ENCODE data around the gene DAPK1.

DAPK1 gene

DNA sequence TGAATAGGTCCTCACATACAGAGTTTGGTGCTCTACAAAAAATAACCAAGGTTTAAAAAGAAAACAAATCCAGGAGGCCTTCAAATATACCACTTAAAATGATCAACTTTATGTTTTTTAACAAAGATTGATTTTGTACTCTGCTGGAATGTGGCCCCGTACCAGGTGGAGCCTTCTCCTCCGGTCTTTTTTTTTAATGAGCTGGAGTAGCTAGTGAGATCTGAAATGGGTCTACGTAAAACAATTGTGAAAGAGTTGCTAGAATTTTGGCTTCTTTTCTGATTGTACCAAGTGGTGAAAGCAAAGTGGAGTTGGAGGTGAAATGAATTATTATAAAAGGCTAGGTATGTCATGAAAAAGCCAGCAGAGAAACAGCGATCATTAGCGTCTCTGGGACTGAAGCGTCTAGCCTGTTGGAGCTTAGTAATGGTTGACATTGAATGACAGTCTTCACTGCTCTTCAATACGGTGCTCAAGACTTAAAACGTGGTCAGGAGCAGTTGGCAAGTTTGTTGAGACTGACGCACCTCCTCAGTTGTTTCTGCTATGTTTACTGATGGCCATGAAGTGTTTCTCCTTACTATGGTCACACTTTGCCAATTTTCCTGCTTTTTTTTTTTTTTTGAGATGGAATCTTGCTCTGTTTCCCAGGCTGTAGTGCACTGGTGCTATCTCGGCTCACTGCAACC, 84.4 kb downstream of the DAPK1 start:
- no peak for DNase-seq (ENCODE audit: low read depth)
- H3K4me3 ChIP-seq (ENCODE audit: low read depth, low read length) = no peak overlapping the region

DNA sequence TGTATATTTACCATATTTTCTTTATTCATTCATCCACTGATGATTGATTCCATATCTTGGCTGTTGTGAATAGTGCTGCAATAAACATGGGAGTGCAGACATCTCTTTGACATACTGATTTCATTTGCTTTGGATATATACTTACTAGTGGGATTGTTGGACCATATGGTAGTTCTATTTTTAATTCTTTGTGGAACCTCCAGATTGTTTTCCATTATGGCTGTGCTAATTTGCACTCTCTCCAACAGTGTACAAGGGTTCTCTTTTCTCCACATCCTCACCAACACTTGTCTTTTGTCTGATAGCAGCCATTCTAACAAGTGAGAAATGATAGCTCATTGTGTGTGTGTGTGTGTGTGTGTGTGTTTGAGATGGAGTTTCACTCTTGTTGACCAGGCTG, 86.7 kb downstream of the DAPK1 start:
- no peak for DNase-seq (ENCODE audit: low read depth)
- H3K4me3 ChIP-seq (ENCODE audit: low read depth, low read length) = no peak overlapping the region

DNA sequence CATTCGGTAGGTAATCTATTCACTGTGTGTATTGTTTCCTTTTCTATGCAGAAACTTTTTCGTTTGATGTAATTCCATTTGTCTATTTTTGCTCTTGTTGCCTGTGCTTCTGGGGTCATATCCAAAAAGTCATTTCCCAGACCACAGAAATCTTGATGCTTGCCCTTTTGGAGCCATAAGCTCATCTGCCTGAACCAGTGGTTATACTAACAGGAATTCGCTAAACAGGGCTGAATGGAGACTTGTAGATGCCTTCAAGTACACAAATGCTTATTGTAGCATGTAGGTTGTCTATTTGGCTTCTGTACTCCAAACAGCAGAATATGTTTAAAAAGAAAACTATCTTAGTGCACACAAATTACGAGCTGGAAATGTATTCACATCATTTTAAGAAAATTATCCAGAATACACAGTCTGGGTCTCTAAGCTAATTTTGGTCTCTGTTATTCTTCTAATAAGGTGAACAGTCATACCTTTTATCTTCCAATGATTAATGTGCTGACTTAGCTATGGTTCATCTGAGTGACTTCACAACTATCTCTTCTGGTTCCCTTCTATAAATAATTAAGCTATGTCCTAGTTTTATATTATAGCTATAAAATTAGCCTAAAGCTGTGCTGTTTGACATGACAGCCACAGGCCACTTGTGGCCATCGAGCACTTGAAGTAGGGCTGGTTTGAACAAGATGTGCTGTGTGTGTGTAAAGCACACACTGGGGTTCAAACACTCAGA, 87.6 kb downstream of the DAPK1 start:
- no peak overlapping the region for H3K4me3 ChIP-seq (ENCODE audit: low read depth, low read length)
- no peak for DNase-seq (ENCODE audit: low read depth)

DNA sequence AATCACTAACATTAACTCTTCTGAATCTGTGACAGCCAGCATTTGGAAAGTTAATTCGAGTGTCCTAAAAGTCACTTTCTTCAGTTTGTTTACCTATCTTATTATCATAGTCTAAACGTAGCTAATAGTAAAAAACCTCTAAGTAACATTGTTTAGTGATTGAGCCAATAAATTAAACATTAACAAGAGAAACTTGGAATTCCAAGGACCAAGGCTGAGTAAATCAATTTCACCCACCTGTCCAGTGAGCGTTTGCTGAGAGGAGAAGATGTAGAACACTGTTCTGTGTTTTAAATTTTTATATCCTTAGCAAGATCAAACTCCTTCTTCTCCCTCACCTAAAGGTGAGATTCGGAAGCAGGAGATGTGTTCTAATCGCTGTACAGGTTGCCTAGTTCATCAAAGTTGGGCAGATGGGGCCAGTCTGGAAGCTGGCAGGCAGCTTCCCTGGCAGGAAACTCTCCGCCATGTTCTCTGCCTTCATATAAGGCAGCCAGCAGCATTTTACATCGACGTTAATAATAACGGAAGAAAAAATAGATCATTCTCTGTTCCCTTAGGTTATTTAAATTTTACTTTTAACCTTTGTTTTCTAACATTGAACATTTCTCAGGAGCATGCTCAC, 89.2 kb downstream of the DAPK1 start:
- no peak for DNase-seq (ENCODE audit: low read depth)
- H3K4me3 ChIP-seq (ENCODE audit: low read depth, low read length) = no peak overlapping the region

DNA sequence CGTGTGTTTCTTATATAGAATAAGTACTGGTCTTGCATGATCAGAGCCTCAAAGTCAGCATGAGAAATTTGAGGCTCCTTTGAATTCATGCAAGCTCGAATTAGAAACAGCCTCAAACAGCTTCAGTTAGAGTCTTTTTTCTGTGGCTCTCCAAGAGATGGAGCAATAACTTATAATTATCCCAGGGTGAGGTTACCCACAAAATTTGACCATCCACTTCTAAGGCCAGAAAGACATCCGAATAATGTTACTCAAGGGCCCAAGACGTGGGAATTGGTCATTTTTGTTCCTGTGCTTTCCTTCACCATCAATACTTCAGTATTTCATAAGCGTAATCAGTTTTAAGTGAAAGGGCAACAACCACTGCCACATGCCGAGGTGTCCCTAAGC, 89.7 kb downstream of the DAPK1 start:
- DNase-seq (ENCODE audit: low read depth) = no peak
- H3K4me3 ChIP-seq (ENCODE audit: low read depth, low read length) = no peak overlapping the region

DNA sequence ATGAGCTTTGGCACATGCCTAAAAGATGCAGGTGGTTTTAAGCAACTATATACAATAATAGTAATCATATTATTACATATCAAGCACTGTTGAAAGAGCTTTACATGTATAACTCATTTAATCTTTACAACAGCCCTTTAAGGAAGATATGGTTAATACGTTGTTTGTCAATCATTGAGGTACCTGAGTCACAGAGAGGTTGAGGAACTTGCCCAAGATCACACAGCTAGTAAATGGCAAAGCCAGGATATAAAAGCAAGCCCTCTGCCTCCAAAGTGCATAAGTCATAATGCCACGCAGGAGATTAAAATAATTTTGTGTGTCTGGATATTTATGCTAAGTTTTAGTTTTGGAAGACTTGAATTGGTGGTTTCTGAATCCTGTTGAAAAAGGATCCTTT, 90.2 kb downstream of the DAPK1 start:
- no peak overlapping the region for H3K4me3 ChIP-seq (ENCODE audit: low read depth, low read length)
- DNase-seq (ENCODE audit: low read depth) = no peak

DNA sequence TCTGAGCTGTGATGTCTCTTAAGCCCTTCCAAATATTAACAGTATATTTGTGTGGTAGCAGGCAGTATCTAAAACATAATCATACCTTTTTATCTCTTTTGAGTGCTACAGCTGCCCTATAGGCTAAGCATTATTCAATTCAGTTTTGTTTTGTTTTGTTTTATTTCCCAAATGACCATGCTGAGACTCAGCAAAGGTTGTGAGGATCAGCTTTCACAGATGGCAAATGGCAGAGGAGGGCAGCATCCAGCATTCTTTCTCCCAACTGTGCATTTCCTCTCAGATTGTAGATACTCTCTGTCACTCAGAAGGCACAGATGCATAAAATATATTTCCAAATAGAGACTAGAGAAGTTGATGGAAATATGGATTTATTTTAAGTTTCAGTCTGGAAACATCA, 90.7 kb downstream of the DAPK1 start:
- DNase-seq (ENCODE audit: low read depth) = no peak
- no peak overlapping the region for H3K4me3 ChIP-seq (ENCODE audit: low read depth, low read length)

DNA sequence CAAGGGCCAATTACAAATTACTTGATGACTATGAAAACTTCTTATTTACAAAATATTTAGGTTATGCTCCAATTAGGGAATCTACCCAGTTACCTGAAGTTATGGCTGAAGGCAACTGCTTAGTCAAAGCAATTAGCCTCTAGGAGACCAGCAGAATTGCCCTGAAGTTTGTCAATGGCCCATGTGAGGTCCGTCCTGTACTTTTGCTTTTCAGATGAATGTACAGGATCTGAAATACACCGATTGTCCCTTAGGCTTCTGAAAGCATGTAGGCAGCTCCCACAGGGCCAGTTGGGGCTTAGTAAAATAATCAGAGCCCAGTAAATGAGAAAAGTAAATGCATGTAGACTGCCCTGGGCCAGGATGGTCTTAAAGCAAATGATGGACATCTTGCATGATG, 93.3 kb downstream of the DAPK1 start:
- DNase-seq (ENCODE audit: low read depth) = no peak
- no peak overlapping the region for H3K4me3 ChIP-seq (ENCODE audit: low read depth, low read length)

DNA sequence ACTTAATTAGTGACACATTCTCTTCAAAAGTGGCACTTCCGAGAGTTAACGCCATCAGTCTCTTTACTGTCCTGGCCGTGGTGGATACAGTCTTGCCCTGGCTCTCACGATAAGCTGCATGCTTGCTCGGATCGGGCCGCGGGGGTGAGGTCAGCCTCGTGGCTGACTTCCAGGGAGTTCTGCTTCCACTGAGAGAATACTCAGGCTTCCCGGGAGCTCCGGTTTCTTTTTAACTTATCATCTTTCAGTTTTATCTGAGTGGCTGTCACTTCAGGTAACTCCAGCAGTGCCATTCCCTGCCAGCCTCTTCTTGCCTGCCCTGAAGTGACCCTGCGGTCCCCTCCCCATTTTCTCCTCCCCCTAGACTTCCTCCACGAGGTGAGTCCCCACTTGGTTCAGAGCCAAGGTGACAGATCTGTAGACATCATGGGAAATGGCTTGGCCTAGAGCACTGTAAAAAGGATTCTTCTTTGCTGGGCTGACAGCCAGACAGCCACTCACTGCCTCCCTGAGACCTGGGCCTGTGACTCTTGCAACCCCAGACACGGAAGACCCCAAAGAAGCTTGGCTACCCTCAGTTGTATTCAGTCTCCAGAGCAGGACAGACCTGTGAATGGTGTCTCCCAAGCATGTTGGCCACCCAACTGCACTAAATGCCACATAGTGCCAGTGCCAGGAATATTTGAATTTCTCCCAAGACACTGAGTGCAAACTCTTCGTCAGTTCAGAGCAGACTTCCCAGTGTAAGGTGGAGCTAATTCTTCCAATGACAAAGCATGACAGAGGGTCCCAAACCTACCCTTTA, 95.1 kb downstream of the DAPK1 start:
- H3K4me3 ChIP-seq (ENCODE audit: low read depth, low read length) = no peak overlapping the region
- no peak for DNase-seq (ENCODE audit: low read depth)

DNA sequence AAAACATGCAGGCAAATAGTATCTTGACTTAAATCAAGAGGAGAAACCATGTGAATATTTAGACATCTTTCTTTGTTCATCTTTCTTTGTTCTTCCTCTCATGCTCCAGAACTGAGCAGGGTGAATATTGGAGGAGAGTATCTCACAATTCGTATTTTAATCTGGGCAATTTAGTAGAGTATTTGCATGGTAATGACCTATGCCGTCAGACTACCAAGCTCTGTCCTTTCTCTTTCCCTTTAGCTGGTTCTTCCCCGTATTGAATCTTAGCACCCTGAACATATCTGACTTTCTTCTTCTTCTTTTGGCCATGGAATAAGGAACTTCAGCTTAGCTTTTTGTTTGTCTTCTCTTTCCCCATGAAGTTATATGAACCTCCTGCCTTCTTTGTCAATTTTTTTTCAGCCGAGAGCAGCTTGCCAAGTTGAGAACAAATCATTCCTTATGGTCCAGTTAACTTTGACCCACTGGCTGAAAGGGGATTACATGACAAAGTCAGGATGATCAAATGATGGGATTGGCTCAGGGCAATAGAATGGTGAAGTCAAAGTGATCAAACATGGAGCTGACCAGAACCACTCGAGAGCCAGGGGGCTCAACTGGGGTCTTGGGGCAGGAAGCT, 95.8 kb downstream of the DAPK1 start:
- DNase-seq (ENCODE audit: low read depth) = no peak
- no peak overlapping the region for H3K4me3 ChIP-seq (ENCODE audit: low read depth, low read length)

DNA sequence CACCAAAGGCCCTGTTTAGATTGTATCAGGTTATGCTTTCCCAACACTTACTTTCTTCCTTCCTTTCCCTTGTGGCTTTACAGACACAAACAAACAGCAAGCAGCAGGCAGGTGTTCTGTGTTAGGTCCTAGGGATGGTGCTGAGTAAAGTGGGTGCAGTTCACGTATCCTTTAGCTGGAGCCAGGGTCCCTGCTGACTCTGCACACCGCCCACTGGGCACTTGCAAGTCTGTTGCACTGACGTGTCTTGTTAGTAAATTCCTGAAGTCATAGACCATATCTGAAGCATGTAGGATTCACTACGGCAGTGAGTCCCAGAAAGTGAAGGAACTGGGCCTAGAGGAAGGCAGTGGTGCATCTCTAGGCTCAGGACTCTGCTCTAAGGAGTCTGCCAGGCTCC, 96.5 kb downstream of the DAPK1 start:
- no peak for DNase-seq (ENCODE audit: low read depth)
- H3K4me3 ChIP-seq (ENCODE audit: low read depth, low read length) = no peak overlapping the region

DNA sequence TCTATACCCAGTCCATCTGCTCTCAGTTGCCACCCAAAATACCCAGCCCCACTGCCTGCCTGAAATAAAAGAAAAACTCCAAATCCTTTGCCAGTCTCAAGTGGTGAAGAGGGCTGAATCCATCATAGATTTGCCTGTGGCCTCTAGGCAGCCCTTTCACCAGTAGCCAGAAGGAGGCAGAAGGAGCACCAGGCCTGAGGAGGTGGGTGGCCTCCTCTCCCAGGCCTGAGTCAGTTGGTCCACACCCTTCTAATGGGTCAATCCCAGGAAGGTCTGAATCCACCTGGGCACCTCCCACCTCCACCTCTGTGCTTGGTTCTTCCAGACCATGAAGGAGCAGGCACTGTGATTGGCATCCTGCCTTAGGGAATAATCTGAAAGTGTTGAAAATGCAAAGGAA, 97.0 kb downstream of the DAPK1 start:
- DNase-seq (ENCODE audit: low read depth) = no peak
- H3K4me3 ChIP-seq (ENCODE audit: low read depth, low read length) = no peak overlapping the region

DNA sequence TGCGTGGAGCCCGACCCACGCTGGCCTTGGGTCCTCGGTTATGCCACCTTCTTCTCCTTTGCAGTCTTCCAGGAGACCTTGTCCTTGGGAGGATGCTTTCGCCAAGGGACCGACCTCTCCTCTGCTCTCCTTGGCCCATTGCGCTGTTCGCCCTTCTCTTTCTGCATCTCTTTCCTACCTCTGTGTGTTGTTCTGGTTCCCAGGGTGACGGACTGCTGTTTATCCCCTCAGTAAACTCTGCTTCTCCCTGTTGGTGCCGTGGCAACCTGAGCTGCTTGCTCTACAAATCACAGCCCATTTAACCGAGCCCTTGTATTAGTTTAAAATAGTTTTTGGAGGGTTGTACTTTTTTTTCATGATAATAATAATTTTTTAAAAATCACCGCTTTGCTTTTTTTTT, 97.9 kb downstream of the DAPK1 start:
- H3K4me3 ChIP-seq (ENCODE audit: low read depth, low read length) = no peak overlapping the region
- DNase-seq (ENCODE audit: low read depth) = no peak

DNA sequence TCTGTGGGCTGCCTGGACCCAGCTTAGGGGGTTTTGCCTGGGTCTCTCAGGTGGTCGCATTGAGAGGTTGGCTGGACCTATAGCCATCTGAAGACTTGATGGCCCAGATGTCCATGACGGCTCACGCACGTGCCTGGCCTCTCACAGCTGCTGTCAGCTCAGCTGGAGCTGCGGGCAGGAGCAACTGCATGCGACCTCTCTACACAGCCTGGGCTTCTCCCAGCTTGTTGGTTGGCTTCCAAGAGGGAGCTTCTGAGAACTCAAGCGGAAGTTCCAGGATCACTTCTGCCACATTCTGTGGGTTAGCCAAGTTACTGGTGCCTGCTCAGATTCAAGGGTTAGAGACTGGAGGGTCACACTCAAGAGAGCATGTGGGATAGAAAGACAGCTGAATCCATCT, 99.2 kb downstream of the DAPK1 start:
- DNase-seq (ENCODE audit: low read depth) = peak; percentile 32
- no peak overlapping the region for H3K4me3 ChIP-seq (ENCODE audit: low read depth, low read length)

DNA sequence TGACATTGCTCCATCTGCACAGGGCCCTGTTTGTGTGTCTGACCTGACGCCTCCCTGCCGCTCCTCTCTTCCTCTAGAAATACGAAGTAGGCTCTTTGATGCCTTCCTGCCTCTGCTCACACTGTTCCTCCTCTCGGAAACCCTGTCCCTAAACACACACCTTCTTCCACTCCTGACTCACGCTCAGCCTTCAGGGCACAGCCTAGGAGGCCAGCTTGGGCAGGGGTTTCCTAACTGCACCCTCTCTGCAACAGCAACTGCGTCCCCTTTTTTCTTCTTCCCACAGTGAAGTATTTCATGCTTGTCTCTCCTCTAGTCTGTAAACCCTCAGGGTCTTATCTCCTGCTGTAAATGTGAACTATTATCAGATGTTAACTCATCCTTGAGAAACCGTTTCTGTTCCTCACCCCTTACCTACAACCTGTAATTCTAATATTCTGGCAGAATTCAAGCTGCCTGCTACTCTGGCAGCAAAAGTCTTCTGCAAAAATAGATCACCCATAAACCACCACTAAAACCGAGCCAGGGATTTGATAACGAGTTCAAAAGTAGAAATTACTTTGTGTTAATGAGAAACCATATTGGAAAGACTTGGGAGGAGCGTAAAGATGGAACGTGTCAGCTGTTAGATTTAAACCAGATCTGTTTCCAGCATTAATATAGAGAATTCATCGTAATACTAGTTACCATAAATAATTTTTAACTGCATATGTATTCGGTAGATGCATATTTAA, 100.2 kb downstream of the DAPK1 start:
- H3K4me3 ChIP-seq (ENCODE audit: low read depth, low read length) = no peak overlapping the region
- DNase-seq (ENCODE audit: low read depth) = no peak

DNA sequence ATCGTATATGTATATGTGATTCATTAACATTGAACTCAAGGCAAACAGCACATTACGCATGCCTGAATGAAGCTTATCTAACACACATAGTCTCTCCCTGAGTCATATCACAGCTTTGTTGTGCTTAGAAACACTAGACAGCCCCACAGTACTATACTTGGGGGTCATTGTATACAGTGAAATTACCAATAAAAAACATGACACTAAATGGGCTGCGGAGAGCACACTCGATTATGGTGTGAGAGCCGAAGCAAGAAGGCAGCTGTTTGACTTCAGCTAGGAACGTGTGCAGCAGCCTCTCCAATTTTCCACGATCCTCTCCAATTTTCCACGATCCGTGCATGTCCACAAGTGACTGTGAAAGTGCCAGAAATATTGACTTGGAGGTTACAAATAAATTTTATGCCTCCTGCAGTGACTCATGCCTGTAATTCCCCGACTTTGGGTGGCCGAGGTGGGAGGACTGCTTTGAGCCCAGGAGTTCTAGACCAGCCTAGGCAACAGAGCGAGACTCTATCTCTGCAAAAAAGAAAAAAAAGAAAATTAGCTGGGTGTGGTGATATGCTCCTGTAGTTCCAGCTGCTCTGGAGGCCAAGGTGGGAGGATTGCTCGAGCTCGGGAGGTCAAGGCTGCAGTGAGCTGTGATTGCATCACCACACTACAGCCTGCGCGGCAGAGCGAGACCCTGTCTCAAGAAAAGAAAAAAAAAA, 102.4 kb downstream of the DAPK1 start:
- peak; percentile 34 for DNase-seq (ENCODE audit: low read depth)
- no peak overlapping the region for H3K4me3 ChIP-seq (ENCODE audit: low read depth, low read length)

DNA sequence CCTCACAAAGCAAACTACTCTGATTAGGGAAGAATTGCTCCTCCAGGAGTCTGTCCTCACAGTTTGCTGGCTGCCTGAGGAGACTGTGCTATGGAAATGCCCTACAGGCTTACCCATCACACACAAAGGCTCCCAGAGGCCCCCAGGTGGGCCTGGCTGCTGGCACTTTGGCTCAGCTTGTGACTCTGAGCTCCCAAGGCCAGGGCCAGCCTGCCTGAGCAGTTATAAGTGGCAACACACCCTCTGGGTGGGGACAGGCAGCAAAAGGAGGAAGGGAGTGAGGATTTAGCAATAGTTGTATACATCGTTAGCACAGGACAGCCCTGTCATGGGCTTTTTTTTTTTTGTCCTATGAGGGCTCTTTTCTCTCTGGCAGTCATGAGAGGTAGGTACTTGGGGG, 103.5 kb downstream of the DAPK1 start:
- no peak overlapping the region for H3K4me3 ChIP-seq (ENCODE audit: low read depth, low read length)
- DNase-seq (ENCODE audit: low read depth) = no peak

DNA sequence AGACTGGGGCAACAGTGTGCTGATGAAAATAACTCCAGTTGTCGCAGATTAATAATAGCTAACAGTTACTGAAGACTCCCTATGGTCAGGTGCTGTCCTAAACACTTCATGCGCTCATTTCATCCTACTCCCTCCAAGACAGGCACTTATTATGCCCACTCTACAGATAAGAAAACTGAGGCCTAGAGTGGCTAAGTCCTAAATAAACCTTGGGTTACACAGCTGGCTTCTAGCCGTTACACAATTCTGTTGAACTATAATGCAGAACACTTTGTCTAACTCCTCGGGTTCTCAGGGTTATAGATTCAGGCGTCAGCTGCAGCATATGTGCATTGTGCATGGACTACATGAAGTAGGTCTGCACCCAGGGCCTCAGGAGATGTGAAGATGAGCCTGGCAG, 103.9 kb downstream of the DAPK1 start:
- H3K4me3 ChIP-seq (ENCODE audit: low read depth, low read length) = no peak overlapping the region
- no peak for DNase-seq (ENCODE audit: low read depth)

Data from skeletal muscle cell (primary cell).